ENCODE results near the gene THSD4.
"Not testable (repeated sequence)": the region's sequence is repeated elsewhere in the genome, so short reads cannot be mapped to it uniquely, and the experiment has no call there.

The THSD4 gene

GRCh38 chr15:71648095-71648494 is 532.8 kb downstream of the THSD4 start:
- DNase-seq: no peak

- no peak for DNase-seq
Measured at GRCh38 chr15:71649894-71650293, 534.6 kb downstream of the THSD4 start.

DNA sequence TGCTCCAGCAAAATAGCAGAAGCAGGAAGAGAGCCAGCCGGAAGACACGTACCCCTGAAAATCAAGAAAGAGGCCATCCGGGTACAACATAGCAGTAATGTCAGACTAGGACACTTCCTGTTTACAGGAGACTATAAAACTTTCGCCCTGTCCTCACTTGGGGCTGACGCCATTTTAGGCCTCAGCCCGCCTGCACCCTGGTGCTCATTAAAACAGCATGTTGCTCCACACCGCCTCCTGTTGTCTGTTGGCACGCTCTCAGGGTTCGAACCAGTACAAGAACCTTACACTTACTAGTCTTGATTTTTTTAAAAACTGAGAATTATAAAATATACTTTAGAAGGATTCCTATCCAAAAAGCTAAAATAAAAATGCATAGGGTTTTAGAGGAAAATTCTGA is 535.3 kb downstream of the THSD4 start:
- DNase-seq: no peak

- peak; percentile 12 for DNase-seq
Measured at GRCh38 chr15:71651750-71652186, 536.5 kb downstream of the THSD4 start.

GRCh38 chr15:71654042-71654719 is 538.9 kb downstream of the THSD4 start:
- no peak for DNase-seq

- no peak for DNase-seq
Measured at GRCh38 chr15:71654720-71655174, 539.5 kb downstream of the THSD4 start.

- DNase-seq: no peak
Measured at GRCh38 chr15:71656425-71656824, 541.2 kb downstream of the THSD4 start.

GRCh38 chr15:71657141-71657540 is 541.9 kb downstream of the THSD4 start:
- DNase-seq: no peak

DNA sequence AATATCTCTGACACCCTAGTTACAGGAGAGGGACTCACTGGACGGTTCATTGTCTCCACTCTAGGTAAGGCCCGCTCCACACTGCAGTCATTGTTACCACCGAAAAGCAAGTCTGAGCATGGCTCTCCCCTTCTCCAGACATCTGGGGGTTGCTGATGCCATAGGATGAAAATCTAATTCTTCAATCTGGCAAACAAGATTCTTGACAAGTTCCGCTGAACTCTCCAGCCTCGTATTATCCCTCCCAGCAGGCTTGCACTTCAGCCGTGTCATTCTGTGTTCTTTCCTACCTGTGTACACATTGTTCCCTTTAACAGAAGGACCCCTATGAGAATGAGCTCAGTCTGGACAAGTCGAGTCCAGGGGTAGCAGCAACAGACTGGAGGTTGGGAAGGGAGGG is 542.8 kb downstream of the THSD4 start:
- DNase-seq: no peak

GRCh38 chr15:71658827-71659729 is 543.8 kb downstream of the THSD4 start:
- DNase-seq: no peak

- no peak for DNase-seq
Measured at GRCh38 chr15:71659730-71660067, 544.4 kb downstream of the THSD4 start.

DNA sequence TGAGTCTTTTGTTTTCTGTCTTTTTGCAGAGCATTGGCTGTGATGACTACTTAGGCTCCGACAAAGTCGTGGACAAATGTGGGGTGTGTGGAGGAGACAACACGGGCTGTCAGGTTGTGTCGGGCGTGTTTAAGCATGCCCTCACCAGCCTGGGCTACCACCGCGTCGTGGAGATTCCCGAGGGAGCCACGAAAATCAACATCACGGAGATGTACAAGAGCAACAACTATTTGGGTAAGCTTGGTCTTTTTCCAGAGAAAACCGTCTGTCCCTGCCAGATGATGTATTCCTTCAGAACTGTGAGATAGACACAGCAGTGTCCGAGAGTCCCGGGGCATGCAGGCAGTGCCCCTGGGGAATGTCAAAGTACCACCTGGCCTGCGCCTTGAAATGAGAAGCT is 545.2 kb downstream of the THSD4 start:
- DNase-seq: no peak

DNA sequence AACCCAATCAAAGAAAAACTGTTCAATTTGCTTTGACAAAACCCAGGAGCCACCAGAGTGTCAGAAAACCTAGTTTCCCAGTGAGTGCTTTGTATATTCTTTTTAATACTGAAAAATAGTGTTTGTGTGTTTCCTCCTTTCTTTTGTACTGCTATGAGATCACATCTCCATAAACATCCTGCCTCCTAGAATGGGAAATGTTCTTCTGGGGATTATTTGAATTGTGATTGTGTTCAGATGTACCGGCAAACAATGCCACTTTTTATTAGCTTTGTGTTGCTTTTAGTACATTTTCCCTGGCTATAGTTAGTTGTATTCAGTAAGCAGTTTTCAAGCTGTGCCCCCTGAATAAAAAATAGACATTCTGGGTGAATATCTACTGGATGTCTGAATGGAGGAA is 547.0 kb downstream of the THSD4 start:
- DNase-seq: no peak

DNA sequence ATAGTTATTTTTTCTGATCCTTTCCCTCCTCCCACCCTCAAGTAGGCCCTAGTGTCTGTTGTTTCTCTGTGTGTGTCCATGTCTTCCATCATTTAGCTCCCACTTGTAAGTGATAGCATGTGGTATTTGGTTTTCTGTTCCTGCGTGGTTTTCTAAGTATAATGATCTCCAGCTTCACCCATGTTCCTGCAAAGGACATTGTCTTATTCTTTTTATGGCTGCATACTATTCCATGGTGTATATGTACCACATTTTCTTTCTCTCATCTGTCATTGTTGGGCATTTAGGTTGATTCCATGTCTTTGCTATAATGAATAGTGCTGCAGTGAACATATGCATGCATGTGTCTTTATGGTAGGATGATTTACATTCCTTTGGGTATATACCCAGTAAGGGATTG is 549.4 kb downstream of the THSD4 start:
- no peak for DNase-seq

- no peak for DNase-seq
Measured at GRCh38 chr15:71666763-71667620, 551.7 kb downstream of the THSD4 start.

- DNase-seq: no peak
Measured at GRCh38 chr15:71669688-71670087, 554.4 kb downstream of the THSD4 start.

- DNase-seq: not testable (repeated sequence)
Measured at GRCh38 chr15:71670222-71670621, 555.0 kb downstream of the THSD4 start.

GRCh38 chr15:71674354-71674753 is 559.1 kb downstream of the THSD4 start:
- DNase-seq: no peak

GRCh38 chr15:71677352-71677751 is 562.1 kb downstream of the THSD4 start:
- DNase-seq: no peak

- no peak for DNase-seq
Measured at GRCh38 chr15:71677766-71678165, 562.5 kb downstream of the THSD4 start.

- DNase-seq: no peak
Measured at GRCh38 chr15:71678191-71678590, 562.9 kb downstream of the THSD4 start.

GRCh38 chr15:71678605-71679004 is 563.3 kb downstream of the THSD4 start:
- DNase-seq: no peak

DNA sequence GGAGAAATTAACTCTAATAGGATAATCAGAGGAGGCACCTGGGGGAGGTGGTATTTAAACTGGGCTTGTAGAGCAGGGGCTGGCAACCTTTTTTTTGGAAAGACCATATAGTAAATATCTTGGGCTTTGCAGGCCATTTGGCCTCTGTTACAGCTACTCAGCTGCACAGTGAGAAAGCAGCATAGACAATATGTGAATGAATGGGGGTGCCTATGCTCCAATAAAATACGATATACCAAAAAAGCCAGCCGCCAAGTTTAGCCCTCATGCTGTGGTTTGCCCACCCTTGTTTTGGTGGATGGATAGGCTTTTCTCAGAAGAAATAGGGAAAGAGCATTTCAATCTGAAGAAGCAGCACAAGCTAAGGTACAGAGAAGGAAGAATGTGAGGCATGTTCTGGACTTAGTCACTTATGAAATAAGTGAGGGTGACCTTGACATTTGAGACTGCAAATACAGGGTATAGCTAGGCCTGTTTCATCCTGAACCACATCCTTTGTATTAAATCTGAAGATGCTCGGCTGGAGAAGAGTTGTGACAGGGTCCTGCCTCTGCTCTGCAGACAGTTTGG is 564.0 kb downstream of the THSD4 start:
- DNase-seq: no peak
